Mucosa of stomach (tissue), 1 donor: ENCODE measurements around the gene NDC1.

ENCODE experiments used
- H3K27me3 ChIP-seq: one replicate; pipeline ENCODE4 v1.7.0; 2013; ENCODE audit warnings: mild to moderate bottlenecking, low read length; ENCODE audit not compliant: control insufficient read depth, insufficient read depth
- H3K36me3 ChIP-seq: one replicate; pipeline ENCODE4 v1.7.0; 2013; ENCODE audit warnings: low read length; ENCODE audit not compliant: control insufficient read depth, insufficient read depth
- H3K4me1 ChIP-seq: one replicate; pipeline ENCODE4 v1.7.0; 2013; ENCODE audit warnings: mild to moderate bottlenecking, low read length; ENCODE audit not compliant: control insufficient read depth, insufficient read depth
- H3K4me3 ChIP-seq: one replicate; pipeline ENCODE4 v1.7.0; 2013; ENCODE audit warnings: low read length
- H3K9ac ChIP-seq: one replicate; pipeline ENCODE4 v1.7.0; 2013; ENCODE audit warnings: mild to moderate bottlenecking, low read length, moderate library complexity
- H3K9me3 ChIP-seq: one replicate; pipeline ENCODE4 v1.7.0; 2013; ENCODE audit warnings: mild to moderate bottlenecking, low read length, moderate library complexity; ENCODE audit not compliant: control insufficient read depth
- donor health status: Pancreatic carcinoma.

Gene NDC1

GRCh38 chr1:53726009-53726600, 112.0 kb downstream of the NDC1 start:
- Histone ChIP-seq H3K4me1 (no peaks in the 10 kb centered on the region), H3K36me3 (no peaks in the 10 kb centered on the region), H3K9ac (no peak overlapping the region), H3K27me3 (peaks cover 3% of the 10 kb centered on the region), H3K4me3 (no peak overlapping the region), H3K9me3 (no peaks in the 10 kb centered on the region)

- Histone ChIP-seq H3K4me3 (no peak overlapping the region), H3K4me1 (no peaks in the 10 kb centered on the region), H3K36me3 (no peaks in the 10 kb centered on the region)
These were observed 112.8 kb downstream of the NDC1 start for GRCh38 chr1:53725238-53725689.

GRCh38 chr1:53722025-53722424, 116.1 kb downstream of the NDC1 start:
- H3K36me3 ChIP-seq: no peaks in the 10 kb centered on the region
- no peaks in the 10 kb centered on the region for H3K4me1 ChIP-seq
- H3K9ac ChIP-seq: no peak overlapping the region
- peaks cover 3% of the 10 kb centered on the region for H3K27me3 ChIP-seq
- H3K4me3 ChIP-seq: no peak overlapping the region
- no peaks in the 10 kb centered on the region for H3K9me3 ChIP-seq

More at GRCh38 chr1:53725238-53725689, 112.8 kb downstream of the NDC1 start:
- H3K9me3 ChIP-seq: no peaks in the 10 kb centered on the region
- H3K9ac ChIP-seq: no peak overlapping the region
- peaks cover 3% of the 10 kb centered on the region for H3K27me3 ChIP-seq

GRCh38 chr1:53721088-53721487, 117.0 kb downstream of the NDC1 start:
- Histone ChIP-seq H3K4me3 (no peak overlapping the region), H3K4me1 (no peaks in the 10 kb centered on the region), H3K9ac (no peak overlapping the region), H3K9me3 (no peaks in the 10 kb centered on the region), H3K27me3 (peaks cover 3% of the 10 kb centered on the region), H3K36me3 (no peaks in the 10 kb centered on the region)

GRCh38 chr1:53719469-53719868, 118.6 kb downstream of the NDC1 start:
- Histone ChIP-seq H3K9me3 (no peaks in the 10 kb centered on the region), H3K27me3 (no peaks in the 10 kb centered on the region), H3K9ac (no peak overlapping the region), H3K36me3 (no peaks in the 10 kb centered on the region), H3K4me3 (no peak overlapping the region), H3K4me1 (no peaks in the 10 kb centered on the region)

- no peaks in the 10 kb centered on the region for H3K36me3 ChIP-seq
- H3K9ac ChIP-seq: no peak overlapping the region
- no peaks in the 10 kb centered on the region for H3K27me3 ChIP-seq
- H3K4me1 ChIP-seq: no peaks in the 10 kb centered on the region
- no peak overlapping the region for H3K4me3 ChIP-seq
- H3K9me3 ChIP-seq: no peaks in the 10 kb centered on the region
These were observed 119.7 kb downstream of the NDC1 start for GRCh38 chr1:53718443-53718842.

GRCh38 chr1:53717025-53717804, 120.9 kb downstream of the NDC1 start:
- no peak overlapping the region for H3K9ac ChIP-seq
- H3K36me3 ChIP-seq: no peaks in the 10 kb centered on the region
- no peaks in the 10 kb centered on the region for H3K27me3 ChIP-seq
- no peaks in the 10 kb centered on the region for H3K9me3 ChIP-seq
- no peaks in the 10 kb centered on the region for H3K4me1 ChIP-seq
- no peak overlapping the region for H3K4me3 ChIP-seq

- no peaks in the 10 kb centered on the region for H3K9me3 ChIP-seq
- H3K4me1 ChIP-seq: no peaks in the 10 kb centered on the region
- no peaks in the 10 kb centered on the region for H3K27me3 ChIP-seq
- no peak overlapping the region for H3K9ac ChIP-seq
- H3K36me3 ChIP-seq: no peaks in the 10 kb centered on the region
- H3K4me3 ChIP-seq: no peak overlapping the region
These were observed 121.9 kb downstream of the NDC1 start for GRCh38 chr1:53716150-53716549.

GRCh38 chr1:53715478-53715877, 122.6 kb downstream of the NDC1 start:
- Histone ChIP-seq H3K9me3 (no peaks in the 10 kb centered on the region), H3K4me3 (no peak overlapping the region), H3K4me1 (no peaks in the 10 kb centered on the region), H3K36me3 (no peaks in the 10 kb centered on the region), H3K9ac (no peak overlapping the region), H3K27me3 (no peaks in the 10 kb centered on the region)
